ENCODE measurements around the gene HNRNPL.
"Not testable (repeated sequence)": the region's sequence is repeated elsewhere in the genome, so short reads cannot be mapped to it uniquely, and the experiment has no call there.

Gene HNRNPL

GRCh38 chr19:38869160-38869835 lies 19.5 kb upstream of the HNRNPL start:
- DNase-seq: no peak

DNA sequence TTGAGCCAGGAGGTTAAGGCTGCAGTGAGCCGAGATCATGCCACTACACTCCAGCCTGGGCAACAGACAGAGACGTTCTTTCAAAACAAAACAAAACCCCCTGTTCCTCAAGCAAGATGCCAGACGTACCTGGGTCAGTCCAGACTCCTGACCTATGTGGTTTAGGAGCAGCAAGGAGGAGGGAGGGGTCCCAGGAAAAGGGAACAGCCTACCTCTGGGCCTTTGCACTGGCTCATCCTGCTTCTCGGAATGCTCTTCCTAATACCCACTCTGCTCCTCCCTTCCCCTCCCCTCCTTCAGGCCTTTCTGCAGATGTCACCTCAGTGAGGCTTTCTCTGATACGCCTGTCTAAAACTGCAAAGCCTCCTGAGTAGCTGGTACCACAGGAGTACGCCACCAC lies 18.8 kb upstream of the HNRNPL start:
- DNase-seq: no peak

GRCh38 chr19:38867171-38867780 lies 17.5 kb upstream of the HNRNPL start:
- no peak for DNase-seq

DNA sequence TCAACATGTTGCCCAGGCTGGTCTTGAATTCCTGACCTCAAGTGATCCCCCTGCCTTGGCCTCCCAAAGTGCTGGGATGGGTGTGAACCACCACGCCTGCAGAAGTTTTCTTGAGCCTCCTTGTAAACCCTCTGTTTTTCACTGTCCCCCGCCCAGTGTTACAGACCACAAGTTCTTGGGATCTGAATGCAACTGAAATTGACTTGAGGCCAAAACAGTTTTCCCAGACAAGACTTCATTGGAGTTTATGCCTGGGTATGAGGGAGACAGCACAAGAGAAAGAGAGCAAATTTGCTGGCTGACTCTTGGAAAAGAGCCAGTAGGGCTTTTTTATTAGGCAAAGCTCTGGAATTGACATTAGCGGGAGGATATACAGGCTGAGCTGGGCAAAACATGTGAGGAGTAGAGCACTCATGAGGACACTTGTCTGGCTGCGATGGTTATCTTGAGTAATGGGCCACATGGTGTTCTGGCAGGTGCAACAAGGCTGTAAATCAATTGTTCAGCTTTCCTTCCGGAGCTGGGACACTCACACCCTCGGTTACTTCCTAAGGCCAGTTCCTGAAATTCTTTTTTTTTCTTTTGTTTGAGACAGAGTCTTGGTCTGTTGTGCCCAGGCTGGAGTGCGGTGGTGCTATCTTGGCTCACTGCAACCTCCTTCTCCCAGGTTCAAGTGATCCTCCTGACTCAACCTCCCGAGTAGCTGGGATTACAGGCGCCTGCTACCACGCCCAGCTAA lies 12.7 kb upstream of the HNRNPL start:
- DNase-seq: peak; percentile 32

DNA sequence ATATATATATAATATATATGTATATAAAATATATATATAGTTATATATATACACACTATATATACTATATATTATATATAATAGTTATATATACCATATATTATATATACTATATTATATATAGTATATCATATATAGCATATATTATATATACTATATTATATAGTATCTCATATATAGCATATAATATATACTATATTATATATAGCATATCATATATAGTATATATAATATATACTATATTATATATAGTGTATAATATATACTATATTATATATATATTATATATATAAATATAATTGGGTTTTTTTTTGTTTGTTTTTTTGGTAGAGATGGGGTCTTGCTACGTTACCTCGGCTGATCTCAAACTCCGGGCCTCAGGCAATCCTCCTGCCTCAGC lies 11.6 kb upstream of the HNRNPL start:
- DNase-seq: no peak

GRCh38 chr19:38859631-38860204 lies 9.9 kb upstream of the HNRNPL start:
- DNase-seq: not testable (repeated sequence)

DNA sequence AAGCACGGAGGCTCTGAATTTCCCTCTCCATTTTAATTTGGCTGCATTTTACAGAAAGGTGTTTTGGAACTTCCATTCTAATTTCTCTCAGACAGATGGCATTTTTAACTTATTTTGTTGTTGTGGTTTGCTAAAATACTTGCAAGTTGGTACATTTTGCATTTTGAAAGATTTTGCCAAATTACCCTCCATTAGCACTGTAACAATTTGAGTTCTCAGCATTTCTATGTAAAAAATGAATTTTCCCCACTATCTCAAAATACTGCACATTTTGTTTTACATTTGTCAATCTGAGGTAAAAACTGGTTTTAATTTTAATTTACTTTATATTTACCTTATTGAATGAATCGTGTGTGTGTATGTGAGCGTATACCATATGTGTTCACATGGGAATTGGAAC lies 7.0 kb upstream of the HNRNPL start:
- DNase-seq: no peak

DNA sequence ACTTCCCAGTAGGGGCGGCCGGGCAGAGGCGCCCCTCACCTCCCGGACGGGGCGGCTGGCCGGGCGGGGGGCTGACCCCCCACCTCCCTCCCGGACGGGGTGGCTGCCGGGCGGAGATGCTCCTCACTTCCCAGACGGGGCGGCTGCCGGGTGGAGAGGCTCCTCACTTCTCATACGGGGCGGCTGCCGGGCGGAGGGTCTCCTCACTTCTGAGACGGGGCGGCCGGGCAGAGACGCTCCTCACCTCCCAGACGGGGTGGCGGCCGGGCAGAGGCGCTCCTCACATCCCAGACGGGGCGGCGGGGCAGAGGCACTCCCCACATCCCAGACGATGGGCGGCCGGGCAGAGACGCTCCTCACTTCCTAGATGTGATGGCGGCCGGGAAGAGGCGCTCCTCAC lies 6.0 kb upstream of the HNRNPL start:
- DNase-seq: not testable (repeated sequence)

- DNase-seq: not testable (repeated sequence)
Observed at GRCh38 chr19:38854961-38855360, 5.2 kb upstream of the HNRNPL start.

DNA sequence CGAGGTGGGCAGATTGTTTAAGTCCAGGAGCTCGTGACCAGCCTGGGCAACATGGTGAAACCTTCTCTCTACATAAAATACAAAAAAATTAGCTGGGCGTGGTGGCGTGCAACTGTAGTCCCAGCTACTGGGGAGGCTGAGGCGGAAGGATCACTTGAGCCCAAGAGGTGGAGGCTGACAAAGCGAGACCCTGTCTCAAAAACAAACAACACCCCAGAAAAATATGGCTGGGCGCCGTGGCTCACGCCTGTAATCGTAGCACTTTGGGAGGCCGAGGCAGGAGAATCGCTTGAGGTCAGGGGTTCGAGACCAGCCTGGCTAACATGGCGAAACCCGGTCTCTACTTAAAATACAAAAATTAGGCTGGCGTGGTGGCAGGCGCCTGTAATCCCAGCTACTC lies 3.4 kb upstream of the HNRNPL start:
- no peak for DNase-seq

DNA sequence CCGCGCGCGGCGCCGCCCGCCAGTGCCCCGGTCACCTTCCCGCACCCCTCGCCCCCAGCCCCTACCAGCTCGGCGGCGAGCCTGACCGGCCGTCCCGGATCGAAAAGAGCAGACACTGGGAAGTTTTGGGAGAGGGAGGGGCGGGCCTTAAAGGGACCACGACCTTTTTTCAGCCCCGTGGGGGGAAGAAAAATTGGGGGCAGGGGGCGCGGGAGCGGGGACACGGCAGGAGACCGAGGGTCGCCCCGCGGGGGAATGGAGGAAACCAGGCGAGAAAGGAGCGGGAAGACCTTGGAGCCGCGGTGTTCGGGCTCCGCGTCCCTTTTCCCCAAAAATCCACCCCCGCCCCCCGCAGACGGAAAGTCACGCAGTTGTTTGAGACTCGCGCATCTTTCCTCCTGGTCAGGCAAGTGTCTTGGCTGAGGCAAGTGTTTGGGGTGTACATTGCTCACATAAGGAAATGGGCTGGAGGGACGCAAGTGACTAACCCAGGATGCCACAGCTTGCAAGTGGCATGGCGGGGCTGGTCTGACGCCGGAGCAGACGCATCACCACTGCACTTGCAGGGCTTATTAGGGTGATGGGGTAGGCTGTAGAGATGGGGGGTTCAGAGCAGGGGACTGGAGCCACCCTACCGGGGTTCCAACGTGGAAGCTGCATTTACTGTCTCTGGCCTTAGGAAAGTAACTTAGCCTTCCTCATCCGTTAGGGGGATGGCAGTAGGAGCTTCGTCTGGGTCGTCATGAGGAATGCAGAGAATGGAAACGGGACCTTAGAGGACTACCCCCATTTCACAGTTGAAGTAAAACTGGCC lies 2.7 kb upstream of the HNRNPL start:
- no peak for DNase-seq

GRCh38 chr19:38851622-38852230 lies 1.9 kb upstream of the HNRNPL start:
- DNase-seq: peak; percentile 70

- no peak for DNase-seq
Observed at GRCh38 chr19:38850976-38851621, 1.3 kb upstream of the HNRNPL start.

DNA sequence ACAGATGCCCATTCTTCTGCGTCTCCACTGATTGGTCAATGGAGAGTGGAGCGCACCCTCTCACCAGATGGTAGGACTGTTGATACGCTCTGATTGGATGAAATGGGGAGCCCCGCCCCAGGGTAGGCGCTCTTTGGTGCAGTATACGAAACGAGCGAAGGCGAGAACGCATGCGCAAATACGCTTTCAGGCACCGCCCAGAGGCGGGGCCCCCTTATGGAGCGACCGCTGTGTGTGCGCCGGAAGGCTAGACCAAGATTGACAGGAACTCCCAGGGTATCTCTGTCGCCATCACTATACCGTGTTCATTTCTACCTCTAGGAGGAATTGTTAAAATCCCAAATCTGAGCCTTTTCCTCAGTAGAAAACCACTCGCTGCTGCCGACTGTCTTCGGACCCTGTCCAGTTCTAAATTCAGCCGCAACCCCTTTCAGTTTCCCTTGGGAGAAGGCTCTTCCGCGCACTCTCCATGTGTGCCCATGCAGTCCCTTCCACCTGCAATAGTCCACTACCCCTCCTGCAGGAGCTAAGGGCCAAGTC lies 720 bp upstream of the HNRNPL start:
- DNase-seq: no peak

- peak; percentile 89 for DNase-seq
Observed at GRCh38 chr19:38849147-38849859, 483 bp downstream of the HNRNPL start.

DNA sequence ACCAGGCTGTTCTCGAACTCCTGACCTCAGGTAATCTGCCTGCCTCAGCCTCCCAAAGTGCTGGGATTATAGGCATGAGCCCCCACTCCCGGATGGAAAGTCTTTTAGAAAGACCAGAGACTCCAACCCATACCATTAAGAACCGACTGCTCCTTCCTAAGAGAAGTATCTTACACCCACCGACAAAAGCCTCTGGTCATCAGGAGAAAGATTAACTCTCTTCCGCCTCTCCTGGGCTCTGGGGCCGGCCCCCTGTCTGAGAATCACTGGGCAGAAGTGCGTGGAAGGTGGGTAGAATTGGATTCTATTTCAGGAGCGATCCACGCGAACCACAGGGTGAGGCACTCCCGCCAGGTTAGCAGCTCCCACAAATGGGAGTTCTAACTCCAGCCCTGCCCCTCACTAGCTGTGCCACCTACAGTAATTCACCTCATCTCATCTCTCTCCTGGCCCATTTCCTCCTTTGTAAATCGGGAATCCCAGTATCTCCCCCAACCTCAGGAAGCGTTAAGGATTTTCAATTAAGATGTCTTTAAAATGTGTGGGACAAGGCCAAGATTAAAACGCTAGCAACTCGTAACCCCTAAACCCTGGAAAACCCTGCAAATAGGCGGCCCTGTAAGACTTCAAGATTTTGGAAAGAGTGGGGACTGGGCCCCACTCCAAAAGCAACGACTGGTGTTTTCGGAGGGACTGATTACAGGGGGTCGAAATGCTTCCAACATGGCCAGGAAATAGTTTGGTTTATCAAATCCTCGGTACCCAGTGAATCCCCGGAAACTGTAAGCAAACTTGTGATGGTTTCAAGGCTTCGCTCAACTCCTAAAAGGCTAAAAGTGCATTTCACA lies 1.3 kb downstream of the HNRNPL start:
- no peak for DNase-seq

GRCh38 chr19:38846097-38846496 lies 3.7 kb downstream of the HNRNPL start:
- DNase-seq: no peak

GRCh38 chr19:38845374-38846024 lies 4.3 kb downstream of the HNRNPL start:
- no peak for DNase-seq

- DNase-seq: no peak
Observed at GRCh38 chr19:38844093-38844686, 5.6 kb downstream of the HNRNPL start.
